Measurements from ENCODE around the gene PHC2. TPM values are rescaled to one million over a fixed set of nuclear protein-coding genes. Genes with fewer than 3 reads are reported as not detected.

PHC2 gene
- total RNA-seq, 1 experiment from 2014 or later, result 9.4 TPM

DNA sequence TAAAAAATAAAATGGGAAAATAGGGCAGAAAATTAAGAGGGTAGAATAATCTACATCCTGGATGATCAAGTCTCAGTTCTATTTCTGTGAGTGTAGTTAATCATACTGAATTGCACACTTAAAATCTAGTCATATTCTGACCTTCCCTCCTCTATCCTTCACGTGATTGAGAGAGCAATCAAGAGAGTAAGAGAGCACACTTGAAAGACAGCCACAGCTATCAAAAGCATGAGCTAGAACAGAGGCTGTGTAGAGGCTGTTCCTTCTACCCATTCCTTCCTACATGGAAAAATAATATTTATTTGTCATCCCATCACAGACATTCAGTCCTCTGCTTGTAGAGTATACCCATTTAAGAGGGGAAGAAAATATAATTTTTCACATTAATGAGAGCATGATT is 52.4 kb downstream of the PHC2 start:
- H4K5ac ChIP-seq (ENCODE audit: insufficient read length, low read depth, low read length), result no peak overlapping the region
- no CpG with 5 or more reads among the region's 1 CpG for WGBS (ENCODE audit: extremely low coverage, insufficient read length, low lambda C conversion rate)
- no peak overlapping the region for H2BK20ac ChIP-seq (ENCODE audit: low read depth, low read length, poor library complexity, severe bottlenecking)
- no peak overlapping the region for H2BK12ac ChIP-seq (ENCODE audit: insufficient read length, low read depth, low read length)
- H3K27me3 ChIP-seq (ENCODE audit: insufficient read depth, low read length), result no peaks in the 10 kb centered on the region
- Mint-ChIP-seq H3K27me3 (ENCODE audit: low read depth) (peaks cover 9% of the 10 kb centered on the region), H3K27ac (no peak overlapping the region), H3K36me3 (ENCODE audit: insufficient read depth in 1 of 3, low read depth in 3 of 3) (no peaks in the 10 kb centered on the region), H3K4me1 (peaks cover 14 to 20% of the 10 kb centered on the region in 2 experiments), H3K4me3 (no peak overlapping the region), H3K9me3 (no peaks in the 10 kb centered on the region)
- no peak overlapping the region for H2BK120ac ChIP-seq (ENCODE audit: low read depth, low read length, poor library complexity, severe bottlenecking)
- H3K4me2 ChIP-seq (ENCODE audit: insufficient read depth, insufficient read length, low read length), result no peak overlapping the region
- H4K91ac ChIP-seq (ENCODE audit: insufficient read length, low read depth, low read length), result no peak overlapping the region
- H3K4me1 ChIP-seq (ENCODE audit: insufficient read depth, low read length), result no peaks in the 10 kb centered on the region; the same call in 1 of the 2 replicates
- H3K9me3 ChIP-seq (ENCODE audit: control insufficient read depth, low read depth, low read length), result no peaks in the 10 kb centered on the region
- no peaks in the 10 kb centered on the region for H3K23me2 ChIP-seq (ENCODE audit: insufficient read length, low read depth, low read length, poor library complexity, severe bottlenecking)
- no peak overlapping the region for H4K8ac ChIP-seq (replicated peaks; ENCODE audit: insufficient read length, low read depth, low read length)
- no peak overlapping the region for H3K4ac ChIP-seq (ENCODE audit: low read depth, low read length)
- no peak overlapping the region for H2AK5ac ChIP-seq (ENCODE audit: insufficient read length, low read length)
- no peak overlapping the region for H3K27ac ChIP-seq (ENCODE audit: insufficient read length, low read depth, low read length)
- no peak for DNase-seq
- H3K56ac ChIP-seq (ENCODE audit: insufficient read length, low read depth, low read length), result no peak overlapping the region
- no peaks in the 10 kb centered on the region for H3K79me2 ChIP-seq (ENCODE audit: insufficient read depth, low read length)
- H3K79me1 ChIP-seq (ENCODE audit: insufficient read depth, low read depth, low read length, poor library complexity, severe bottlenecking), result no peaks in the 10 kb centered on the region
- H3K14ac ChIP-seq (ENCODE audit: insufficient read depth, low read length), result no peak overlapping the region
- no peak overlapping the region for H3K18ac ChIP-seq (ENCODE audit: insufficient read length, low read depth, low read length)
- TF ChIP-seq, protein P1, sequence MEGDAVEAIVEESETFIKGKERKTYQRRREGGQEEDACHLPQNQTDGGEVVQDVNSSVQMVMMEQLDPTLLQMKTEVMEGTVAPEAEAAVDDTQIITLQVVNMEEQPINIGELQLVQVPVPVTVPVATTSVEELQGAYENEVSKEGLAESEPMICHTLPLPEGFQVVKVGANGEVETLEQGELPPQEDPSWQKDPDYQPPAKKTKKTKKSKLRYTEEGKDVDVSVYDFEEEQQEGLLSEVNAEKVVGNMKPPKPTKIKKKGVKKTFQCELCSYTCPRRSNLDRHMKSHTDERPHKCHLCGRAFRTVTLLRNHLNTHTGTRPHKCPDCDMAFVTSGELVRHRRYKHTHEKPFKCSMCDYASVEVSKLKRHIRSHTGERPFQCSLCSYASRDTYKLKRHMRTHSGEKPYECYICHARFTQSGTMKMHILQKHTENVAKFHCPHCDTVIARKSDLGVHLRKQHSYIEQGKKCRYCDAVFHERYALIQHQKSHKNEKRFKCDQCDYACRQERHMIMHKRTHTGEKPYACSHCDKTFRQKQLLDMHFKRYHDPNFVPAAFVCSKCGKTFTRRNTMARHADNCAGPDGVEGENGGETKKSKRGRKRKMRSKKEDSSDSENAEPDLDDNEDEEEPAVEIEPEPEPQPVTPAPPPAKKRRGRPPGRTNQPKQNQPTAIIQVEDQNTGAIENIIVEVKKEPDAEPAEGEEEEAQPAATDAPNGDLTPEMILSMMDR (conservative IDR thresholded peaks at IDR 0.05), result no peak
- H3T11ph ChIP-seq (ENCODE audit: low read length), result no peak overlapping the region
- H2BK5ac ChIP-seq (ENCODE audit: insufficient read length, low read length), result no peak overlapping the region
- no peak overlapping the region for H3K23ac ChIP-seq (ENCODE audit: insufficient read length, low read depth, low read length)
- H3K9ac ChIP-seq (ENCODE audit: extremely low read depth, insufficient read length, low read length), result no peak overlapping the region
- no peak overlapping the region for H2AFZ ChIP-seq (ENCODE audit: low read length)
- no peaks in the 10 kb centered on the region for H4K20me1 ChIP-seq (ENCODE audit: control insufficient read depth, insufficient read depth, insufficient read length)
- no peak overlapping the region for H2BK15ac ChIP-seq (ENCODE audit: low read depth, low read length)

All from H9 (cell line).